ENCODE results near the gene STOML2.

DNA sequence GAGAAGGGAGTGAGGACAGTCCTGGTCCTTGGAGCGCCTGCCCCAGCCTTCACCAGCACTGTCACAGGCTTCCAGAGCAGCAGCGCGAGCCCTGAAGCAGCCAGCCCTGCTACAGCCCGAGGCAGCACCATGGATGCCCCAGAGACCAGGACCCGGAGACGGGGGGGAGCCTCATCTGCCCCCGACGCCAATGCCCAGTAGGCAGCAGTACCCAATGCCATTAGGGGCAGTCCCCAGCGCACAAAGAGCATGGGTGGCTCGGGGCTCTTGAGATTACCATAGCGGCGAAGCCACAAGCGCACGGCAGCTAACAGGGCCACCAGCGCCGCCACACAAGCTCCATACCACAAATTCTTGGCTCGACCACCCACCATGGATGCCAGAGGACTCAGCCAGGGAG is 11.4 kb downstream of the STOML2 start:
- TF ChIP-seq, protein P1, sequence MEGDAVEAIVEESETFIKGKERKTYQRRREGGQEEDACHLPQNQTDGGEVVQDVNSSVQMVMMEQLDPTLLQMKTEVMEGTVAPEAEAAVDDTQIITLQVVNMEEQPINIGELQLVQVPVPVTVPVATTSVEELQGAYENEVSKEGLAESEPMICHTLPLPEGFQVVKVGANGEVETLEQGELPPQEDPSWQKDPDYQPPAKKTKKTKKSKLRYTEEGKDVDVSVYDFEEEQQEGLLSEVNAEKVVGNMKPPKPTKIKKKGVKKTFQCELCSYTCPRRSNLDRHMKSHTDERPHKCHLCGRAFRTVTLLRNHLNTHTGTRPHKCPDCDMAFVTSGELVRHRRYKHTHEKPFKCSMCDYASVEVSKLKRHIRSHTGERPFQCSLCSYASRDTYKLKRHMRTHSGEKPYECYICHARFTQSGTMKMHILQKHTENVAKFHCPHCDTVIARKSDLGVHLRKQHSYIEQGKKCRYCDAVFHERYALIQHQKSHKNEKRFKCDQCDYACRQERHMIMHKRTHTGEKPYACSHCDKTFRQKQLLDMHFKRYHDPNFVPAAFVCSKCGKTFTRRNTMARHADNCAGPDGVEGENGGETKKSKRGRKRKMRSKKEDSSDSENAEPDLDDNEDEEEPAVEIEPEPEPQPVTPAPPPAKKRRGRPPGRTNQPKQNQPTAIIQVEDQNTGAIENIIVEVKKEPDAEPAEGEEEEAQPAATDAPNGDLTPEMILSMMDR (IDR thresholded peaks at IDR 0.05), result no peak
- no peak for TF ChIP-seq POLR2AphosphoS5 (IDR thresholded peaks at IDR 0.05)
